HG03439 (cell line): ENCODE data around the gene CNTD1.

Source experiments
- ATAC-seq: cut with Tn5 transposase; IDR thresholded peaks from one replicate; pipeline ENCODE4 v1.9.1; 2021; ENCODE audit warnings: mild to moderate bottlenecking, moderate library complexity; ENCODE audit not compliant: unreplicated experiment

Gene CNTD1

DNA sequence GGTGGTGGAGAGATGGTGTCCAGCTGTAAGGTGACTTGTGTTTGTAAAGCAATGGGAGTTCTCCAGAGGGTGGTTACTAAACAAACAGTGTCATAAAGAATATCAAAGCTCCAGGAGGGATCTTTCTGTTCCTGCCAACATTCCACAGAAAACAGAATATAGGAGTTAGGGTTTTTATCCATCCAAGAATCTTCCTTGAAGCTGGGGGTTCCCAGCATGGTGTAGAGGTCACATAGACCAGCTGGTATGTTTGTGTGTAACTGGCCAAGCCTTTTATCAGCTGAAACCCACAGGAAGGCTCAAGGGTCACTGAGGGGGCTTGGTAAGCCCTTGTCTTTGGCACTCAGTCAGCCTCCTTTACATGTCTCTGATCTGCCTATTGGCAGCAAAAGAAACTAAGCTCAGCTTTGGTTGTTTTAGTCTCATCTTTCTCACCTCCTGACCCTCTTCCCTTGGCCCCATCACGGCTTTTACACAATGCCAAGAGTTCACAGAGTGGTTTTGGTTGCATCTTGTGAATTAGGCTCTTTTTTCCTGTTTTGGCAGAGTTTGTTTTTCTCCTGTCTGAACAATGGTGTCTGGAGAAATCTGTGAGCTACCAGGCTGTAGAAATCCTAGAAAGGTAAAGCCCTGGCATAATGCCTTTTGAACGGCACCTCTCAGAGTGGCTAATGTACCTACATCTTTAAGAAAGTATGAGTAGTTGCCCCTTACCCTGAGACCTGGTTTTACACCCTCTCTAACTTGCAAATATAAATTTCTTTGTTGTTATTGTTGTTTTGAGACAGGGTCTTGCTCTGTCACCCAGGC, 4.6 kb downstream of the CNTD1 start:
- ATAC-seq: no peak

DNA sequence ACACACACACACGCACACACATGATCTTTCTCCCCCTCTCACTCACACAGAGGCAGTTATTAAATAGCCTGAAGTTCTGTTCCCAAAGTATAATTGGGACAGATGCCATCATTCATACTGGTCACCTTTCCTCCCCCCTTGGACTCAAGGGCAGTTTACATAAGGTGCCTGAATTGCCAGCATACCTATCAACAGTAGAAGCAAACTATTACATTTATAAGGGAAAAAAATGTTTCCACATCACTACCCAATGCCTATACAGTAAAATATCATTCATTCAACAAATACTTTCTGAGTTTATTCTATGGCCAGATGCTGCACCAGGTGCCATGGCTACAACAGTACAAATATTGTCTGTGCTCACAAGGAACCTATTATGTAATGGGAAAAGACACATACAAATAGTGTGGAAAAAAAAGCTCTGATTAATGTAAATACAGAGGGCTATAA, 6.3 kb downstream of the CNTD1 start:
- no peak for ATAC-seq

- no peak for ATAC-seq
Measured at GRCh38 chr17:42806249-42806648, 7.6 kb downstream of the CNTD1 start.

DNA sequence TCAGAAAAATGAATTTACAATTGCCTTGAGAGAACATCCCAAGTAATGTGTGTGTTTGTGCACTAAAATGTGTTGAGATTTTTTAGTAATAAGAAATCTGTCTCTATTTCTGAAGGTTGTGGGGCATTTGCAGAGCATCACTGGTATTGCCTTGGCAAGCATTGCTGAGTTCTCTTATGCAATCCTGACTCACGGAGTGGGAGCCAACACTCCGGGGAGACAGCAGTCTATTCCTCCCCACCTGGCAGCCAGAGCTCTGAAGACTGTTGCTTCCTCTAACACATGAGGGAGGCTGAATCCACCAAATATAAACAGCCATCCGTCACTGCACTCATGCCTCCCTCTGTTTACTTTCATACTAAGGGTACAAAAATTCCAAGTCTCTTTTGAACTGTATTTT, 10.6 kb downstream of the CNTD1 start:
- ATAC-seq: no peak

DNA sequence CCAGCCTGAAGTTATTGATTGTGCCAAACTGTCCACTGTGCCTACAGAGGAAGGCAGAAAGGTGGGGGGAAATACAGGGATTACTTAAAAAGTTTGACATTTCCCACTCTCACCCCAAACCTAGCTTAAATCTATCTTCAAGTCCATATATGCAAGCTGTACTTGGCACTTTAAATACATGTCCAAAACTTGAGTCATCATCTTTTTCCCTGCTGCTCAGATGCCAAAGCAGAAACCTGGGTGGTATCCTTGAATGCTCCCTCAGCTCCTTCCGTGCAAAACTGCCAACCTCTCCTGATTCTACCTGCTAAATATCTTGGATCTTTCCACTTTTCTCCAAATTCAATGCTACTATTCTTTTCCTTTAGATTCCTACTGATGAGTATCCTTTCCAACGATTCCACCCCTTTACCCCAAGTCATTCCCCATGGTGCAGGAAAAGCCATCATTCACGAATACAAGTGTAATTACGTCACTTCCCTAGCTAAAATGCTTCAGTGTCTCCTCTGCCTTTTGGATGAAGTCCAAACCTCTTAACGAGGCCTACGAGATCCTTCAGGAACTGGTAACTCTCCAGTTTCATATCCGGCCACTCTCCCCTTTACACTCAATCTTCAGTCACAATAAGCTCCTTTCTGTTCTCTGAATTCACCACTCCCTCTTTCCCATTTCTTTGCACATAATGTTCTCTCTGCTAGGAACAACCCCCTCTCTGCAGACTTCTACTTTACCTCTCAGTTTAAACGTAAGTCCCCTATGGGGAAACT, 16.2 kb downstream of the CNTD1 start:
- ATAC-seq: no peak

DNA sequence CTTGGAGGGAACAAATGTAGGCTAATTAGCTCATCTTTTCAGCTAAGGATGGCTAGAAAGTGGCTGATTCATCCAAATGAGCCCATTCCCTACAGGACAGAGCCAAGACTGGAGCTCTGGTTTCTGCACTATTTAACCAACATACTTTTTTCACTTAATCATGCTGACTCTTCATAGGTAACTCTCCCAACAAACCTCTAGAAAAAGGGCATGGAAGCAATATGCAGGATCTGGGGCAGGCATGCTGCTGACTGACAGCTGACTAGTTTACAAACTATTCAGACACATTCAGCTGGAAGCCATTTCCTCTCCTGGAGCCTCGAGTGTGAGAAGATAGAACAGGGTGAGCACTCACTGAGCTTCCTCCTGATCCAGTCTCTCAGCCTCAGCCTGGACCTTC, 19.2 kb downstream of the CNTD1 start:
- no peak for ATAC-seq

DNA sequence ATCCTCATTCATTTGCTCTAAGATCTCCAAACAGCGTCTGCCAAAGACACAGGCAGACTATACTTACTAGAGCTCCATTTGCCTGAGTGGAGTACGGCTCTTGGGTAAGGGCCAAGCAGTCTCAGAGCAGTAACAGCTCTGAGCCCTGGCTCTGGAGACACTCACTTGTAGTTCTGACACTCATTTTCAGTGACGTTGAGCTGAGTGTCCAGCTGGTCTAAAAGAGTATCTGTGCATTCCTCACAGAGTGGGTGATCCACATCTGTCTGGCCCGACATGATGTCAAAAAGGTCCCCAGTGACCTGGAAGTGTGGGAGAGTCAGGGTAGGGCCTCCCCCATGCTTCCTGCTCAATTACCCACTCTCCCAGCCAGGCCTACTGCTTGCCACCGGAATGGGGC, 19.7 kb downstream of the CNTD1 start:
- no peak for ATAC-seq

GRCh38 chr17:42819939-42820535, 21.4 kb downstream of the CNTD1 start:
- no peak for ATAC-seq

DNA sequence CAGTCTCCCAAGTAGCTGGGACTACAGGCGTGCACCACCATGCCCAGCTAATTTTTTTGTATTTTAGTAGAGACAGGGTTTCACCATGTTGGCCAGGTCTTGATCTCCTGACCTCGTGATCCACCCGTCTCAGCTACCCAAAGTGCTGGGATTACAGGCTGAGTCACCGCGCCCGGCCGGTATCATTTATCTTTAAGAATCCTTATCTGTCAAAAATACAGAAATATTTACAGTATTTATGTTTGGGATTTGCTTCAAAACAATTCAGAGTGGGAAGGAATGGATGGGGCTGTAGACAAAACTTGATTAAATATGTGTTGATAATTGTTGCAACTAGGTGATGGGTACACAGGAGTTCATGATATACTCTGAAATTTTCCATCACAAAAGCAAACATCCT, 22.5 kb downstream of the CNTD1 start:
- no peak for ATAC-seq

GRCh38 chr17:42827472-42827871, 28.8 kb downstream of the CNTD1 start:
- no peak for ATAC-seq

GRCh38 chr17:42830971-42831370, 32.3 kb downstream of the CNTD1 start:
- ATAC-seq: no peak

DNA sequence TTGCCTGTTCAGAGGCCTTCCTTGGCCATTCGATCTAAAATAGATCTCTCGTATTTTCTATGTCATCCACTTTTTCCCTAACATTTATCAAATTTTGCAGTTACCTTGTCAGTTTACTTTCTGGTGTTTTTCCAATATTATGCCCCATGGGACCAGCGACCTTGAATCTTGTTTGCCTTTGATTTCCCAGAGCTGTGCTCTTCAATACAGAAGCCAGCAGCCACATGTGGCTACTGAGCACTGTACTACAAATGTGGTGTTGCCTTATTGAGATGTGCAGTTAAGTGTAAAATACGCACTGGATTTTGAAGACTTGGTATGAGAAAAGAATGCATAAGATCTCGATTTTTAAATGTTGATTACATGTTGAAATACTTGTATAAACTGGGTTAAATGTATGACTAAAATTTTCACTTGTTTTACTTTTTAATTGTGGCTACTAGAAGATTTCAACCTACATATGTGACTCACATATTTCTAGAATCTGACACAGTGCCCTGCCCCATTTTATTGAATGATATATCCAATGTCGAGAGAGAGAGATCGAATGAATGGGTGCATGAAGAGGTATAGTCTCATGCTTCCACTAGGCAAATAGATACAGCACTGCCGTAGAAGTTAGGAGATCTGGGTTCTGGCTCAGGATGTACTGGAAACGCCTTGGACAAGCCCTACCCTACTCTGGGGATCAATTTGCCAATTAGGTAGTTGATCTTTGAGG, 33.7 kb downstream of the CNTD1 start:
- ATAC-seq: peak; percentile 2

- ATAC-seq: peak; percentile 85
Measured at GRCh38 chr17:42832934-42833766, 34.5 kb downstream of the CNTD1 start, which contains the start of gene PSME3. TSS of gene PSME3 (plus strand) at chr17:42833397. CDS start at chr17:42833632, 235 bp downstream.

GRCh38 chr17:42833767-42834422, 35.2 kb downstream of the CNTD1 start:
- ATAC-seq: peak; percentile 12

DNA sequence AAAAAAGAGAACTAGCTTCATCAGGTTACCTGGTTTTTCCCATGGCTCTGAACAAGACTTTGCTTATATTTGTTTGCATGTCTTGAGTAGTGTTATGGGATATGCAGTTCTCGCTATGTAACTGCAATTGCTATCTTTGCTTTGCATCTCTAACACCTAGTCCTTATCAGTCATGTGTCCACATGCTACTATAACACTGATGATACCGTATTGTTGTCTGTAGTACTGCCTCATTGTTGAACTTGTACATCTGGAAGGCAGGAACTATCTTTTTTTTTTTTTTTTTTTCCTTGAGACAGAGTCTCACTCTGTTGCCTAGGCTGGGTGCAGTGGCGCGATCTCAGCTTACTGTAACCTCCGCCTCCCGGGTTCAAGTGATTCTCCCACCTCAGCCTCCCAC, 37.1 kb downstream of the CNTD1 start:
- ATAC-seq: no peak

DNA sequence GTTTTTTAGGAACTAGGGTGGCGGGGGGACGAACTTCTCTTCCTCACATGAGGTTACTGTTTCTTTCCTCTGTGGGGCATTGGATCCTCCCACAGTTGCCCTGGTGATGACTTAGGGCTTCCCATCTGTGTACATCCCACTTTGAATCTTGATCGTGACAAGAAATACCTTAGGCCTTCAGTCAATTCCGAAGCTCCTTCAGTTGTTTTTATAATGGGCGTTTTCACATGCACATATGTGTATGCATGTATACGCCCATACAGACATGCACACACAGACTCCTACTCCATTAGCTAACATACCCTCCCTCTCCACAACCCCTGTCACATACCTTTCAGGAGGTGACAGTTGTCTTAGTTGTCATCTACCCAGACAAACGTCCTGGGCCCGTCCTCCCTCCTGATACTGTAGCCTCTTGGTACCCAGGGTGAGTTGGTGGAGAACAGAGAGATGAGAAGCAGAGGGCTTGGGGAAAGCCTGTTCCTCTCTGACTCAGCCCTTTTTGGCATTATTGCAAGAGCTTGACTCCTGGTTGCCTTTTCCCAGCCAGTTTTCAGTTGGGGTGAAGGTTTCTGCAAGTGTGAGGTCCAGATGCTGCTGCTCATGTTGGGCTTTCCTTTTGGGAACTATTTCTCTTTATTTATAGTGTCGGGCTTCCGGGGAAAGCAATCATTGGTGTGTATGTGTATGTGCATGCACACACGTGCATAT, 43.5 kb downstream of the CNTD1 start:
- ATAC-seq: no peak

DNA sequence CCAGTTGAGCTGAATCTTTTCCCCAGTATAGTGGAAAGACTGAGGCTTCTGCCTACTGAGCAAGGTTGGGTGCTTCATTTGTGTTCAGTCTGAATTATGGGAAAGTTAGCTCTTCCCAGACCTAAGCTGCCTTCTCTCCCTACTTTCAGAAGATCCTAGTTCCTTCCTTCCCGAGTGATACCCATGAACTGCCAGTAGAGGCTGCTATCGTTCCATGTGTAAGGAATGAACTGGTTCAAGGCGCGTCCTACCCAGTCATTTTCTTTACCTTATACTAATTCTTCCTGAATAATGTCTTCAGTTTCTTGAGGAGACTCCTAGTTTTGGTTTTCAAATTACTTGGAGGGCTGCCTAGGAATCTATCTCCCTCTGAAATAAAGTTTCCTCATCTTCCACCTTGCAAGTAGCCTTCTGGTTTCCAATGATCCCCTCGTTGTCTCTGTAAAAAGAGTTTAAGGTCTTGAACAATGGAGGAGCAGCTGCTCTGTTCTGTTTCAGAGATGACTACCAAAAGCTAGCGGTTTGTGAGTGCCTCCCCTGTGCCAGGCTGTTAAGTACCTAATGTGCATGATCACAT, 44.8 kb downstream of the CNTD1 start:
- ATAC-seq: no peak

GRCh38 chr17:42844271-42844670, 45.6 kb downstream of the CNTD1 start, which contains the start of gene AOC2:
TSS of gene AOC2 (plus strand) at chr17:42844580. CDS start at chr17:42844627, 47 bp downstream.
- ATAC-seq: no peak
